Measurements from ENCODE around the gene CH25H. TPM values are rescaled to one million over a fixed set of nuclear protein-coding genes. Genes with fewer than 3 reads are reported as not detected.

The CH25H gene
- total RNA-seq, 5 donors from 2014 or later (not counting 1 experiment from before 2014, with no cell fraction given), result 0.21 to 1.0 TPM; not detected in 3

DNA sequence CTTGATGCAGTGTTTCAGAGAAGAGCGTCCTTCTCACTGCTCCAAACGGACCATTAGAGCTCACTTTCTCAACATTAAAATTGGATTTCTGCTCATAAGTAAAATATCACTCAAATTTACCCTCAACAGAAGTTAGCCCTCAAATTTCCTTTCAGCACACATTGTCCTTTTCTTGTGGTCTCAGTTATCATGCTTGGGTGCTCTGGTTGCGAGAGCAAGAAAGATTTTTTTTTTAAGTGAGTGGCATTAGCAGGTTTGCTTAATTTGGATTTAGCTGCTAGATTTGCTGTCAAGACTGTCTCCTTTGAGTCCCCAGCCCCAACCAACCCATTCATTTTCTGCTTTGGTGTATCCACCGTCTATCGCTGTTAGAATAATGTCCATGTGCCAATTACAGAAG, 2.6 kb upstream of the CH25H start:
- CTCF ChIA-PET, result interaction anchor here (0.6 to 4.3 kb wide), 12 partner anchors 9 to 526 kb away, joined by 3 to 28 read pairs (median 3); no protein-coding TSS in a partner anchor
- H3K36me3 ChIP-seq (ENCODE audit: control insufficient read depth in 2 of 2, extremely low read depth in 1 of 2, insufficient read depth in 1 of 2, low read length in 1 of 2), result peaks cover 0 to 2% of the 10 kb centered on the region in 2 donors
- Mint-ChIP-seq H3K27me3 (peaks cover 39 to 40% of the 10 kb centered on the region in 2 donors), H3K9me3 (no peaks in the 10 kb centered on the region), H3K36me3 (peaks cover 3% of the 10 kb centered on the region), H3K4me3 (no peak overlapping the region), H3K4me1 (peaks cover 15% of the 10 kb centered on the region in 3 donors), H3K27ac (no peak overlapping the region)
- DNase-seq (no peak), ATAC-seq (replicated peaks in 1 of 4) (no peak)
- peaks cover 11 to 28% of the 10 kb centered on the region in 2 experiments for H3K27me3 ChIP-seq (replicated peaks in 1 of 2; ENCODE audit: control insufficient read depth in 2 of 2, extremely low read depth in 1 of 2, insufficient read depth in 2 of 2, low read length in 1 of 2)
- peaks cover 10 to 21% of the 10 kb centered on the region in 2 experiments for H3K4me1 ChIP-seq (ENCODE audit: control insufficient read depth in 1 of 2, extremely low read depth in 1 of 2, insufficient read depth in 2 of 2, low read length in 2 of 2)
- H3K4me3 ChIP-seq (ENCODE audit: control insufficient read depth in 1 of 2, extremely low read depth in 1 of 2, low read length in 1 of 2), result no peak overlapping the region
- POLR2A ChIA-PET, result interaction anchor here in 1 of 2 donors (0.6 kb wide), 1 partner anchor 36 kb away, joined by 3 read pairs; no protein-coding TSS in a partner anchor
- no peaks in the 10 kb centered on the region for H3K9me3 ChIP-seq
- H3K27ac ChIP-seq (ENCODE audit: low read length), result no peak overlapping the region
- 100% methylated on average over 4 of the region's 5 CpGs for WGBS (ENCODE audit: insufficient coverage)

DNA sequence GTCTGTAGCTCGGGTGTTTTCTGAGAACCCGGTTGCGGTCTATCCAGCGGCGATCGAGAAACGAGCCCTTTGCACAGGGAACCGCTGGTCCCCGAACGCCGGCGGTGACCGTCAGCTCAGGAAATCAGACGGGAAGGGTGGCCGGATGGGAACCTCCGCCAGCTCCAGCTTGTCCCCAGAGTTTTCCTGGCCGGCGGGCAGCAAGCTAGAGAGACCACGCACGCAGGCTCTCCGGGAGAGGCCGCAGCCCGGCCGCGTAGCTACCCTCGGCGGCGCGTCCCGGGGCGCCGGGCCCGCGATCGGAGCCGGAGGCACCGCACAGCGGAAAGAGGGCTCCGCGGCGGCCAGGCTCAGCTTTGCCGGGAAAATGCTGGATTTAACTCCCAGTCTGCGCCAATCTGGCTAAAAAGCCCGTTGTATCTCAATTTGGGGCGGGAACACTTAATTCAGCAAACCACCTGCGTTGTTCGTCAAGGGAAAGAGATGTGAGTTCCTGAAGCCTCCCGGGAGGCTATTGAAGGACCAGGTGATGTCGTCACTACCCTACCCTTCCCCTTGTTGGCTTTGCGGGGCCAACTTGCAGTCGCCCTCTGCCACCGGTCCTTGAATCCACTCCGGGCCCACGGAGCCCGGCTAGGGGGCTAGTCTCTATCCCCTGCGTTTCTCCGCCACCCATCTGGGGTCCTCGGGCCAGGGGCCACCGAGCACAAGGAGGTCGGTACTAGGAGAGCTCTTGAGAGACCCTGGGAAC, 859 bp upstream of the CH25H start:
- Mint-ChIP-seq H3K4me3 (peak overlapping the region; percentile 76 to 84 (median 78)), H3K9me3 (no peaks in the 10 kb centered on the region), H3K27ac (no peak overlapping the region), H3K36me3 (no peaks in the 10 kb centered on the region), H3K4me1 (peaks cover 15% of the 10 kb centered on the region in 3 donors), H3K27me3 (peaks cover 39 to 40% of the 10 kb centered on the region in 2 donors)
- no peak overlapping the region for H3K27ac ChIP-seq (ENCODE audit: low read length)
- no peaks in the 10 kb centered on the region for H3K9me3 ChIP-seq
- POLR2A ChIA-PET, result interaction anchor here (0.6 to 1.2 kb wide), 3 partner anchors 8 to 265 kb away, joined by 3 to 7 read pairs (median 6); partner anchors contain the start of gene IFIT1 (in 1 of the 2)
- peaks cover 10 to 21% of the 10 kb centered on the region in 2 experiments for H3K4me1 ChIP-seq (ENCODE audit: control insufficient read depth in 1 of 2, extremely low read depth in 1 of 2, insufficient read depth in 2 of 2, low read length in 2 of 2)
- ATAC-seq (replicated peaks in 1 of 4) (peak in 3 of 4 experiments; percentile 11 to 33 (median 29)), DNase-seq (peak in 12 of 35 experiments; percentile 3 to 26 (median 10))
- peak overlapping the region; percentile 53 to 84 for H3K4me3 ChIP-seq (ENCODE audit: control insufficient read depth in 1 of 2, extremely low read depth in 1 of 2, low read length in 1 of 2)
- peaks cover 11 to 31% of the 10 kb centered on the region in 2 experiments for H3K27me3 ChIP-seq (replicated peaks in 1 of 2; ENCODE audit: control insufficient read depth in 2 of 2, extremely low read depth in 1 of 2, insufficient read depth in 2 of 2, low read length in 1 of 2)
- CTCF ChIA-PET, result interaction anchor here (0.5 to 4.3 kb wide), 15 partner anchors 8 to 439 kb away, joined by 3 to 29 read pairs (median 4); no protein-coding TSS in a partner anchor
- 9% methylated on average over 54 of the region's 60 CpGs for WGBS (ENCODE audit: insufficient coverage)
- H3K36me3 ChIP-seq (ENCODE audit: control insufficient read depth in 2 of 2, extremely low read depth in 1 of 2, insufficient read depth in 1 of 2, low read length in 1 of 2), result no peaks in the 10 kb centered on the region

DNA sequence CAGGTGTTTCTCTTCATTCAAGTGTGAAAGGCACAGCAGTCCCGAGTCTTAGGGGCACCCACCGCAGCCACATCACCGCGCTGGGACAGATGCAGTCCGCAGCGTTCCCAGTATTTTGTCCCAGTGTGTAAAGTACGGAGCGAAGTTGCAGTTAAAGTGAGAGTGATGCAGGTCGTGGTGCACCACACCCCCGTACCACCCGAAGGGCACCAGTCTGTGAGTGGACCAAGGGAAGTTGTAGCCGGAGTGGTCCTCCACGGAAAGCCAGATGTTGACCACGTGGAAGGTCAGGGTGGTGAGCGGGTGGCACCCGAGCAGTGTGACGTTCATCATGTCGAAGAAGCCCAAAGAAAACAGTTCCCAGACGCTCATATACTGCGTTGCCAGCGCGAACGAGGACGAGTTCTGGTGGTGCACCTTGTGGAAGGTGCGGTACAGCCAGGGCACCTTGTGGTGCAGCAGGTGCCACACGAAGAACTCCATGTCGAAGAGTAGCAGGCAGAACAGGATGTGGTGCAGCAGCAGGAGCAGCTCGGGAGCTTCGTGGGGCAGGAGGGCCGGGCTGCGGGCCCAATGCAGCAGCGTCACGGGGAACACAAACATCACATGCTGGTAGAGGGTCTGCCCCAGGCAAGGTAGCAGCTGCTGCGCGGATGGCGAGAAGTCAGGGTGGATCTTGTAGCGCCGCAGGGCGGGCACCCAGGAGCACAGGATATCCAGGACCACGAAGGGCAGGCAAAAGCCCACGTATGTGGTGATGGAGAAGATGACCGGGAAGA, 526 bp downstream of the CH25H start:
- DNase-seq, result peak; percentile 11 to 82 (median 59)
- no peak overlapping the region for H3K27ac ChIP-seq (ENCODE audit: low read length)
- H3K9me3 ChIP-seq, result no peaks in the 10 kb centered on the region
- Mint-ChIP-seq H3K36me3 (no peaks in the 10 kb centered on the region), H3K4me1 (peaks cover 15% of the 10 kb centered on the region in 3 donors), H3K27ac (no peak overlapping the region), H3K4me3 (peak overlapping the region; percentile 76 to 84 (median 78)), H3K9me3 (no peaks in the 10 kb centered on the region), H3K27me3 (peaks cover 39 to 40% of the 10 kb centered on the region in 2 donors)
- H3K27me3 ChIP-seq (replicated peaks in 1 of 2; ENCODE audit: control insufficient read depth in 2 of 2, extremely low read depth in 1 of 2, insufficient read depth in 2 of 2, low read length in 1 of 2), result peaks cover 11 to 31% of the 10 kb centered on the region in 2 experiments
- peak; percentile 71 to 86 (median 76) for ATAC-seq (replicated peaks in 1 of 4)
- no peaks in the 10 kb centered on the region for H3K36me3 ChIP-seq (ENCODE audit: control insufficient read depth in 2 of 2, extremely low read depth in 1 of 2, insufficient read depth in 1 of 2, low read length in 1 of 2)
- ChIA-PET POLR2A (interaction anchor here (1.0 to 1.2 kb wide), 2 partner anchors 9 to 122 kb away, joined by 3 read pairs; no protein-coding TSS in a partner anchor), CTCF (interaction anchor here (0.6 to 4.3 kb wide), 9 partner anchors 9 to 336 kb away, joined by 3 to 29 read pairs (median 5); no protein-coding TSS in a partner anchor)
- WGBS (ENCODE audit: insufficient coverage), result 10% methylated on average over 42 of the region's 42 CpGs
- H3K4me1 ChIP-seq (ENCODE audit: control insufficient read depth in 1 of 2, extremely low read depth in 1 of 2, insufficient read depth in 2 of 2, low read length in 2 of 2), result peaks cover 10 to 21% of the 10 kb centered on the region in 2 experiments
- H3K4me3 ChIP-seq (ENCODE audit: control insufficient read depth in 1 of 2, extremely low read depth in 1 of 2, low read length in 1 of 2), result peak overlapping the region; percentile 53 to 84

DNA sequence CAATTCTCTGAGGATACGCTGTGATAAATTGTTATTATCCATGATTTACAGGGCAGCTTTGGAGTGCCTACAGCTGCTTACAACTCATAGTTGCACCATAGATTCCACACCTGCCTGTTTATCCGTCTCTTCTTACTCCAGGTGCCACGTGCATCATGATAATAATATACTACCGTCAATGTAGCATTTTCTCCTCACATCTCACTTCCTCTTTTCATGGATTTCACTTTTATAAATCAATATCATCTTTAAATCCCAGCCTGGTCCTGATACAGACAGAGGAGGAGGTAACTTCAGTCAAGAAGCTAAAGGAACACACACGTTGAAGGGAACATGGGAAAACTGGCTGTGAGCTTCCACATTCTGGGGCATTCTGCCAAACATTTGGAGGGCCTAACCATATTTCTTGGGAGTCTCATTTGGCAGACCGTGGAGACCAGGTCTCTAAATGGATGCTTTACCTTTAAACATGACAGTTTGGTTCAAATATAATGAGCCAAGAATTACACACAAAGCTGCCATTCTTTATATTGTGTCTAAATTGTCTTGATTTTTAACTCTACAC, 2.4 kb downstream of the CH25H start:
- DNase-seq (no peak), ATAC-seq (replicated peaks in 1 of 4) (no peak)
- ChIA-PET CTCF (interaction anchor here (0.5 to 1.1 kb wide), 4 partner anchors 9 to 326 kb away, joined by 3 to 5 read pairs (median 3); no protein-coding TSS in a partner anchor), POLR2A (no interaction called here)
- no peaks in the 10 kb centered on the region for H3K9me3 ChIP-seq
- no peak overlapping the region for H3K4me3 Mint-ChIP-seq
- no peaks in the 10 kb centered on the region for H3K9me3 Mint-ChIP-seq
- peaks cover 25 to 30% of the 10 kb centered on the region in 2 donors for H3K27me3 Mint-ChIP-seq
- WGBS (ENCODE audit: insufficient coverage), result 78% methylated on average over 3 of the region's 6 CpGs
- H3K36me3 ChIP-seq (ENCODE audit: control insufficient read depth in 2 of 2, extremely low read depth in 1 of 2, insufficient read depth in 1 of 2, low read length in 1 of 2), result no peaks in the 10 kb centered on the region
- peaks cover 11 to 29% of the 10 kb centered on the region in 2 experiments for H3K27me3 ChIP-seq (replicated peaks in 1 of 2; ENCODE audit: control insufficient read depth in 2 of 2, extremely low read depth in 1 of 2, insufficient read depth in 2 of 2, low read length in 1 of 2)
- peaks cover 15% of the 10 kb centered on the region in 3 donors for H3K4me1 Mint-ChIP-seq
- H3K36me3 Mint-ChIP-seq, result no peaks in the 10 kb centered on the region
- H3K27ac ChIP-seq (ENCODE audit: low read length), result no peak overlapping the region
- H3K27ac Mint-ChIP-seq, result no peak overlapping the region
- no peak overlapping the region for H3K4me3 ChIP-seq (ENCODE audit: control insufficient read depth in 1 of 2, extremely low read depth in 1 of 2, low read length in 1 of 2)
- H3K4me1 ChIP-seq (ENCODE audit: control insufficient read depth in 1 of 2, extremely low read depth in 1 of 2, insufficient read depth in 2 of 2, low read length in 2 of 2), result peaks cover 10 to 21% of the 10 kb centered on the region in 2 experiments

DNA sequence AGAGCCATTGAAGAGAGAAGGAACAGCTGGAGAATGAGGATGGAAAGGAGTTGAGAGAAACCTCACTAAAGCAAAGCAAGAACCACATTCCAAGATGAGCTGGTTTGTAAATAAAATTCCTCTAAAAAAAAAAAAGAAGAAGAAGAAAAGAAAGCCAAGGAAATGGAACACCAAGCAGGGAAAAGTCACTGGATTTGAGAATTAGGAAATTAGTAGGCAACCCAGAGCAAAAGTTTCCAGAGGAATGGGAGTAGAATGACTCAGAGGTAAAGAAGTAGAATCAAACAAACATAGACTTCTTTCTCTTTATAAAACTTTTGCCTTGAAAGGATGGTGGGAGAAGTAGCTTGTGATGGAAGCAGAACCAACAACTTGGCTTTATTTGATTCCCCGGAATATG, 3.9 kb downstream of the CH25H start:
- peaks cover 17 to 18% of the 10 kb centered on the region in 2 donors for H3K27me3 Mint-ChIP-seq
- Histone ChIP-seq H3K4me3 (ENCODE audit: control insufficient read depth in 1 of 2, extremely low read depth in 1 of 2, low read length in 1 of 2) (no peak overlapping the region), H3K27ac (ENCODE audit: low read length) (no peak overlapping the region), H3K9me3 (no peaks in the 10 kb centered on the region), H3K36me3 (ENCODE audit: control insufficient read depth in 2 of 2, extremely low read depth in 1 of 2, insufficient read depth in 1 of 2, low read length in 1 of 2) (no peaks in the 10 kb centered on the region), H3K4me1 (ENCODE audit: control insufficient read depth in 1 of 2, extremely low read depth in 1 of 2, insufficient read depth in 2 of 2, low read length in 2 of 2) (peaks cover 7 to 20% of the 10 kb centered on the region in 2 experiments), H3K27me3 (replicated peaks in 1 of 2; ENCODE audit: control insufficient read depth in 2 of 2, extremely low read depth in 1 of 2, insufficient read depth in 2 of 2, low read length in 1 of 2) (peaks cover 6 to 23% of the 10 kb centered on the region in 2 experiments)
- H3K4me1 Mint-ChIP-seq, result peaks cover 14 to 15% (median 14%) of the 10 kb centered on the region in 3 donors
- ChIA-PET CTCF (interaction anchor here in 1 of 2 donors (1.1 kb wide), 1 partner anchor 174 kb away, joined by 3 read pairs; no protein-coding TSS in a partner anchor), POLR2A (interaction anchor here (0.6 to 1.2 kb wide), 3 partner anchors 12 to 1242 kb away, joined by 3 to 4 read pairs (median 3); no protein-coding TSS in a partner anchor)
- no peaks in the 10 kb centered on the region for H3K9me3 Mint-ChIP-seq
- no peak overlapping the region for H3K4me3 Mint-ChIP-seq
- ATAC-seq (replicated peaks in 1 of 4) (no peak), DNase-seq (no peak)
- H3K36me3 Mint-ChIP-seq, result no peaks in the 10 kb centered on the region
- H3K27ac Mint-ChIP-seq, result no peak overlapping the region
- WGBS (ENCODE audit: insufficient coverage), result 100% methylated on average over 1 of the region's 1 CpG
